ENCODE measurements around the gene PDE3A.

PDE3A gene

GRCh38 chr12:20424841-20425240 is 56.5 kb downstream of the PDE3A start:
- no peak for DNase-seq (ENCODE audit: low read depth)

- DNase-seq (ENCODE audit: low read depth), result no peak
Measured at GRCh38 chr12:20426191-20426590, 57.9 kb downstream of the PDE3A start.

- no peak for DNase-seq (ENCODE audit: low read depth)
Measured at GRCh38 chr12:20426957-20427356, 58.6 kb downstream of the PDE3A start.

- no peak for DNase-seq (ENCODE audit: low read depth)
Measured at GRCh38 chr12:20429852-20430251, 61.5 kb downstream of the PDE3A start.

- no peak for DNase-seq (ENCODE audit: low read depth)
Measured at GRCh38 chr12:20432290-20432689, 64.0 kb downstream of the PDE3A start.

GRCh38 chr12:20434996-20435395 is 66.7 kb downstream of the PDE3A start:
- DNase-seq (ENCODE audit: low read depth), result no peak

GRCh38 chr12:20436316-20436715 is 68.0 kb downstream of the PDE3A start:
- no peak for DNase-seq (ENCODE audit: low read depth)

GRCh38 chr12:20438299-20438779 is 70.0 kb downstream of the PDE3A start:
- no peak for DNase-seq (ENCODE audit: low read depth)

- no peak for DNase-seq (ENCODE audit: low read depth)
Measured at GRCh38 chr12:20439626-20440025, 71.3 kb downstream of the PDE3A start.

GRCh38 chr12:20440408-20440807 is 72.1 kb downstream of the PDE3A start:
- no peak for DNase-seq (ENCODE audit: low read depth)

GRCh38 chr12:20442322-20442721 is 74.0 kb downstream of the PDE3A start:
- no peak for DNase-seq (ENCODE audit: low read depth)

GRCh38 chr12:20443255-20443654 is 74.9 kb downstream of the PDE3A start:
- no peak for DNase-seq (ENCODE audit: low read depth)

GRCh38 chr12:20443792-20444191 is 75.5 kb downstream of the PDE3A start:
- DNase-seq (ENCODE audit: low read depth), result no peak

GRCh38 chr12:20444595-20445170 is 76.3 kb downstream of the PDE3A start:
- DNase-seq (ENCODE audit: low read depth), result no peak

GRCh38 chr12:20445687-20446086 is 77.3 kb downstream of the PDE3A start:
- no peak for DNase-seq (ENCODE audit: low read depth)

- DNase-seq (ENCODE audit: low read depth), result no peak
Measured at GRCh38 chr12:20446836-20447235, 78.5 kb downstream of the PDE3A start.

GRCh38 chr12:20448781-20449180 is 80.4 kb downstream of the PDE3A start:
- no peak for DNase-seq (ENCODE audit: low read depth)

GRCh38 chr12:20450591-20451180 is 82.3 kb downstream of the PDE3A start:
- DNase-seq (ENCODE audit: low read depth), result no peak

- no peak for DNase-seq (ENCODE audit: low read depth)
Measured at GRCh38 chr12:20451761-20452160, 83.4 kb downstream of the PDE3A start.

GRCh38 chr12:20452496-20453010 is 84.2 kb downstream of the PDE3A start:
- DNase-seq (ENCODE audit: low read depth), result no peak

- DNase-seq (ENCODE audit: low read depth), result no peak
Measured at GRCh38 chr12:20453756-20454310, 85.5 kb downstream of the PDE3A start.

- no peak for DNase-seq (ENCODE audit: low read depth)
Measured at GRCh38 chr12:20455001-20455706, 86.8 kb downstream of the PDE3A start.

GRCh38 chr12:20457582-20457981 is 89.2 kb downstream of the PDE3A start:
- no peak for DNase-seq (ENCODE audit: low read depth)
